Keratinocyte (primary cell): Measurements from ENCODE around the gene UNC13A.

Source experiments
- EZH2 ChIP-seq: IDR thresholded peaks from one replicate; pipeline ENCODE4 v1.6.1; 2012; ENCODE audit warnings: inconsistent platforms, mild to moderate bottlenecking, low read length, moderate library complexity
- TF ChIP-seq, protein P1 (sequence below), 3 experiments: IDR thresholded peaks in 1 of 3; conservative IDR thresholded peaks in 1 of 3; optimal IDR thresholded peaks in 1 of 3; 2 replicates in 2 of 3; 3 replicates in 1 of 3; pipeline versions ENCODE3 to v1.5.1; 2011; ENCODE audit warnings: low read length in 3 of 3, mild to moderate bottlenecking in 3 of 3, moderate library complexity in 2 of 3, control low read depth in 1 of 3, inconsistent platforms in 1 of 3; ENCODE audit not compliant: insufficient read depth in 2 of 3; ENCODE audit errors: extremely low read depth in 1 of 3

DNA sequence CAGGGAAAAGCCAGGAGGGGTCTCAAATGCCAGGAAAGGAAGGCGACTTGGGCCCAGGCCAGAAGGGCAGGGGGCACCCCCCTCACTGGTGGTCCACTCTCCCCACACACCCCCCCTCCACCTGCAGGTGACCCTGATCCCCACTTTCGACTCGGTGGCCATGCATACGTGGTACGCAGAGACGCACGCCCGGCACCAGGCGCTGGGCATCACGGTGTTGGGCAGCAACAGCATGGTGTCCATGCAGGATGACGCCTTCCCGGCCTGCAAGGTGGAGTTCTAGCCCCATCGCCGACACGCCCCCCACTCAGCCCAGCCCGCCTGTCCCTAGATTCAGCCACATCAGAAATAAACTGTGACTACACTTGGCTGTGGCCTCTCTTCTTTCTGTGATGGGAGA is 46.0 kb upstream of the UNC13A start:
- TF ChIP-seq, protein P1, sequence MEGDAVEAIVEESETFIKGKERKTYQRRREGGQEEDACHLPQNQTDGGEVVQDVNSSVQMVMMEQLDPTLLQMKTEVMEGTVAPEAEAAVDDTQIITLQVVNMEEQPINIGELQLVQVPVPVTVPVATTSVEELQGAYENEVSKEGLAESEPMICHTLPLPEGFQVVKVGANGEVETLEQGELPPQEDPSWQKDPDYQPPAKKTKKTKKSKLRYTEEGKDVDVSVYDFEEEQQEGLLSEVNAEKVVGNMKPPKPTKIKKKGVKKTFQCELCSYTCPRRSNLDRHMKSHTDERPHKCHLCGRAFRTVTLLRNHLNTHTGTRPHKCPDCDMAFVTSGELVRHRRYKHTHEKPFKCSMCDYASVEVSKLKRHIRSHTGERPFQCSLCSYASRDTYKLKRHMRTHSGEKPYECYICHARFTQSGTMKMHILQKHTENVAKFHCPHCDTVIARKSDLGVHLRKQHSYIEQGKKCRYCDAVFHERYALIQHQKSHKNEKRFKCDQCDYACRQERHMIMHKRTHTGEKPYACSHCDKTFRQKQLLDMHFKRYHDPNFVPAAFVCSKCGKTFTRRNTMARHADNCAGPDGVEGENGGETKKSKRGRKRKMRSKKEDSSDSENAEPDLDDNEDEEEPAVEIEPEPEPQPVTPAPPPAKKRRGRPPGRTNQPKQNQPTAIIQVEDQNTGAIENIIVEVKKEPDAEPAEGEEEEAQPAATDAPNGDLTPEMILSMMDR (optimal IDR thresholded peaks at IDR 0.05 in 1 of 3, IDR thresholded peaks at IDR 0.05 in 1 of 3, conservative IDR thresholded peaks at IDR 0.05 in 1 of 3; ENCODE audit: extremely low read depth in 1 of 3, insufficient read depth in 2 of 3, low read length in 3 of 3): no peak
- no peak for TF ChIP-seq EZH2
